Caco-2 (cell line): ENCODE results near the gene GABRR1. TPM values are rescaled to one million over a fixed set of nuclear protein-coding genes. Genes with fewer than 3 reads are reported as not detected.

Experiments
- BruUV-seq: library from RNA; stranded (reverse); fragments of 400-500 nt; replicated peaks from 2 replicates; lab custom pipeline; 2021; lab: Mats Ljungman, UMichigan
- CTCF ChIA-PET: fragments of 300-600 bp; sonication (Branson Sonifier 250); formaldehyde crosslinking; loops from one replicate; lab custom pipeline; 2022; ENCODE audit warnings: antibody characterized with exemption; lab: Charles Lee
- POLR2A ChIA-PET: fragments of 300-600 bp; sonication (Branson Sonifier 250); formaldehyde crosslinking; loops from one replicate; lab custom pipeline; 2022; ENCODE audit warnings: antibody characterized with exemption; lab: Charles Lee
- DNase-seq, 2 experiments: peaks; one replicate each; pipeline versions ENCODE4 v3.0.0 to v3.0.0-alpha.2; 2020 to 2022
- H3K27me3 ChIP-seq: replicated peaks from 2 replicates; pipeline ENCODE4 v1.6.0; 2011; ENCODE audit warnings: low read length; ENCODE audit not compliant: control insufficient read depth, insufficient read depth
- H3K36me3 ChIP-seq: 2 replicates; pipeline ENCODE4 v1.5.1; 2011; ENCODE audit warnings: low read length; ENCODE audit not compliant: control insufficient read depth, insufficient read depth
- H3K4me1 ChIP-seq: fragments of 250-450 bp; sonication (Bioruptor Pico); 2 replicates; pipeline ENCODE4 v1.5.1; 2020; ENCODE audit warnings: mild to moderate bottlenecking
- H3K4me3 ChIP-seq: 2 replicates; pipeline ENCODE4 v1.5.1; 2011; ENCODE audit warnings: low read depth, mild to moderate bottlenecking, control low read depth, low read length
- H3K9me3 ChIP-seq: fragments of 250-450 bp; sonication (Bioruptor Pico); 2 replicates; pipeline ENCODE4 v1.5.1; 2020; ENCODE audit warnings: mild to moderate bottlenecking, moderate library complexity
- H3K27ac Mint-ChIP-seq: one replicate; pipeline ENCODE4 v1.8.0; 2022; ENCODE audit warnings: mixed read lengths; ENCODE audit not compliant: unreplicated experiment
- H3K27me3 Mint-ChIP-seq: one replicate; pipeline ENCODE4 v1.8.0; 2022; ENCODE audit warnings: mixed read lengths; ENCODE audit not compliant: insufficient read depth, unreplicated experiment
- H3K36me3 Mint-ChIP-seq: one replicate; pipeline ENCODE4 v1.8.0; 2022; ENCODE audit warnings: mild to moderate bottlenecking, mixed read lengths; ENCODE audit not compliant: insufficient read depth, unreplicated experiment
- H3K4me1 Mint-ChIP-seq: one replicate; pipeline ENCODE4 v1.8.0; 2022; ENCODE audit warnings: low read depth, mixed read lengths; ENCODE audit not compliant: unreplicated experiment
- H3K4me3 Mint-ChIP-seq: one replicate; pipeline ENCODE4 v1.8.0; 2022; ENCODE audit warnings: mild to moderate bottlenecking, moderate library complexity, mixed read lengths; ENCODE audit not compliant: unreplicated experiment
- H3K9me3 Mint-ChIP-seq: one replicate; pipeline ENCODE4 v1.8.0; 2022; ENCODE audit warnings: mixed read lengths; ENCODE audit not compliant: unreplicated experiment
- CTCF ChIP-seq, 2 experiments: fragments of 200-600 bp in 1 of 2; IDR thresholded peaks; 1 replicate in 1 of 2; 2 replicates in 1 of 2; pipeline versions ENCODE4 v1.5.1 to v1.8.0; 2011 to 2022; ENCODE audit warnings: antibody characterized with exemption in 1 of 2, control low read depth in 1 of 2, inconsistent platforms in 1 of 2, low read depth in 1 of 2, low read length in 1 of 2, mild to moderate bottlenecking in 1 of 2, moderate library complexity in 1 of 2; ENCODE audit not compliant: insufficient read depth in 1 of 2, severe bottlenecking in 1 of 2, unreplicated experiment in 1 of 2
- intact Hi-C: fragments of 100-400 bp; cut with micrococcal nuclease; formaldehyde crosslinking; loops from one replicate; pipeline ENCODE4 v1.10.0; 2022; ENCODE audit not compliant: unreplicated experiment
- total RNA-seq: library from RNA; stranded (reverse); gene quantifications from 2 replicates; pipeline ENCODE4 v1.2.3, GENCODE V29; 2022

Gene GABRR1
- total RNA-seq, 1 experiment from 2014 or later = 0.43 TPM

GRCh38 chr6:89252907-89253306 lies 35.7 kb upstream of the GABRR1 start:
- no peaks in the 10 kb centered on the region for H3K9me3 ChIP-seq
- no peak for DNase-seq
- Mint-ChIP-seq H3K27me3 (peaks cover 3% of the 10 kb centered on the region), H3K36me3 (no peaks in the 10 kb centered on the region), H3K27ac (no peak overlapping the region), H3K4me3 (no peak overlapping the region), H3K4me1 (no peaks in the 10 kb centered on the region), H3K9me3 (no peaks in the 10 kb centered on the region)
- POLR2A ChIA-PET = no interaction called here
- BruUV-seq = no TSS peak
- CTCF ChIA-PET = no interaction called here
- no peaks in the 10 kb centered on the region for H3K27me3 ChIP-seq
- no peak overlapping the region for H3K4me3 ChIP-seq
- no peaks in the 10 kb centered on the region for H3K36me3 ChIP-seq
- no peak for TF ChIP-seq CTCF (IDR thresholded peaks at IDR 0.05; ENCODE audit: insufficient read depth in 1 of 2, low read depth in 1 of 2, low read length in 1 of 2, severe bottlenecking in 1 of 2, unreplicated experiment in 1 of 2)
- intact Hi-C loops = no loop called here
- H3K4me1 ChIP-seq = no peaks in the 10 kb centered on the region

- no TSS peak for BruUV-seq
- no peaks in the 10 kb centered on the region for H3K36me3 ChIP-seq
- POLR2A ChIA-PET = no interaction called here
Observed at GRCh38 chr6:89251976-89252375, 34.8 kb upstream of the GABRR1 start.

DNA sequence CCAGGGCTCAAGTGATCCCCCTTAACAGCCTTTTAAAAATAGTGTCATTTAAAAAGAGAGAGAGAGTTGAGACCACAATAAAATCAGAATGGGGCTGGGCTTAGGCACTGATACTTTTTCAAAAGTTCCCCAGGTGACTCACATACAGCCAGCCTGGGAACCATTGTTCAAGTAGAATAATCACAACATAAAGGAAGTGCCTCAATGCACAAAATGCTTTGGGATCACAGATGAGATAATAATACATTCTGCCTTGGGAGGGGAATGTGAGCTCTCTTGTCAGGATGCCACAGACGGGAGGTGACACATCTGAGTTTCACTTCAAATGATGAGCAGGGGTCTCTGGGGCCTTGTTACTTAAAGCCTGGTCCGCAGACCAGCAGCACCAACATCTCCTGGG lies 34.0 kb upstream of the GABRR1 start:
- no peak for DNase-seq
- TF ChIP-seq CTCF (IDR thresholded peaks at IDR 0.05; ENCODE audit: insufficient read depth in 1 of 2, low read depth in 1 of 2, low read length in 1 of 2, severe bottlenecking in 1 of 2, unreplicated experiment in 1 of 2) = no peak
- no peaks in the 10 kb centered on the region for H3K27me3 ChIP-seq
- no peaks in the 10 kb centered on the region for H3K36me3 ChIP-seq
- H3K36me3 Mint-ChIP-seq = no peaks in the 10 kb centered on the region
- no peaks in the 10 kb centered on the region for H3K4me1 ChIP-seq
- intact Hi-C loops = no loop called here
- peaks cover 3% of the 10 kb centered on the region for H3K27me3 Mint-ChIP-seq
- no peak overlapping the region for H3K27ac Mint-ChIP-seq
- H3K4me3 ChIP-seq = no peak overlapping the region
- H3K4me1 Mint-ChIP-seq = no peaks in the 10 kb centered on the region
- no peaks in the 10 kb centered on the region for H3K9me3 Mint-ChIP-seq
- CTCF ChIA-PET = no interaction called here
- no TSS peak for BruUV-seq
- H3K9me3 ChIP-seq = no peaks in the 10 kb centered on the region
- H3K4me3 Mint-ChIP-seq = no peak overlapping the region
- POLR2A ChIA-PET = no interaction called here

More at GRCh38 chr6:89251976-89252375, 34.8 kb upstream of the GABRR1 start:
- no peak overlapping the region for H3K4me3 ChIP-seq
- no peaks in the 10 kb centered on the region for H3K9me3 Mint-ChIP-seq
- H3K36me3 Mint-ChIP-seq = no peaks in the 10 kb centered on the region
- H3K4me3 Mint-ChIP-seq = no peak overlapping the region
- DNase-seq = no peak
- H3K27ac Mint-ChIP-seq = no peak overlapping the region
- intact Hi-C loops = no loop called here
- no peaks in the 10 kb centered on the region for H3K9me3 ChIP-seq
- no peaks in the 10 kb centered on the region for H3K27me3 ChIP-seq
- no peak for TF ChIP-seq CTCF (IDR thresholded peaks at IDR 0.05; ENCODE audit: insufficient read depth in 1 of 2, low read depth in 1 of 2, low read length in 1 of 2, severe bottlenecking in 1 of 2, unreplicated experiment in 1 of 2)
- CTCF ChIA-PET = no interaction called here
- H3K4me1 Mint-ChIP-seq = no peaks in the 10 kb centered on the region
- H3K4me1 ChIP-seq = no peaks in the 10 kb centered on the region
- H3K27me3 Mint-ChIP-seq = peaks cover 3% of the 10 kb centered on the region
